Measurements from ENCODE around the gene CLCN2.

The CLCN2 gene

DNA sequence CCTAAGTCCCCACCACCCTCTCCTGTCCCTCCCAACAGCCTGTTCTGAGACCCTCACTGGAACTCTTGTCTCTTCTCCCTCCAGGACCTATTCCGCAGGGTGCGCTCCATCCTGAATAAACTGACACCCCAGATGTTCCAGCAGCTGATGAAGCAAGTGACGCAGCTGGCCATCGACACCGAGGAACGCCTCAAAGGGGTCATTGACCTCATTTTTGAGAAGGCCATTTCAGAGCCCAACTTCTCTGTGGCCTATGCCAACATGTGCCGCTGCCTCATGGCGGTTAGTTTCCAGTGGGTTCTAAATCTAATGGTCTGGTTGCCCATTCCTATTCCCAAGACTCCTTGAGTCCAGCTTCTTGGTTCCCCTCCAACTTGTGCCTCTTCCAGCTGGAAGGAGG, 37.7 kb downstream of the CLCN2 start:
- Mint-ChIP-seq H3K27me3 (ENCODE audit: low read depth, poor library complexity) (peaks cover 3% of the 10 kb centered on the region), H3K36me3 (ENCODE audit: low read depth) (peaks cover 93% of the 10 kb centered on the region), H3K9me3 (no peaks in the 10 kb centered on the region), H3K4me3 (no peak overlapping the region), H3K27ac (peak overlapping the region; percentile 39), H3K4me1 (peaks cover 4% of the 10 kb centered on the region)
- DNase-seq, result no peak
- TF ChIP-seq, protein P1, sequence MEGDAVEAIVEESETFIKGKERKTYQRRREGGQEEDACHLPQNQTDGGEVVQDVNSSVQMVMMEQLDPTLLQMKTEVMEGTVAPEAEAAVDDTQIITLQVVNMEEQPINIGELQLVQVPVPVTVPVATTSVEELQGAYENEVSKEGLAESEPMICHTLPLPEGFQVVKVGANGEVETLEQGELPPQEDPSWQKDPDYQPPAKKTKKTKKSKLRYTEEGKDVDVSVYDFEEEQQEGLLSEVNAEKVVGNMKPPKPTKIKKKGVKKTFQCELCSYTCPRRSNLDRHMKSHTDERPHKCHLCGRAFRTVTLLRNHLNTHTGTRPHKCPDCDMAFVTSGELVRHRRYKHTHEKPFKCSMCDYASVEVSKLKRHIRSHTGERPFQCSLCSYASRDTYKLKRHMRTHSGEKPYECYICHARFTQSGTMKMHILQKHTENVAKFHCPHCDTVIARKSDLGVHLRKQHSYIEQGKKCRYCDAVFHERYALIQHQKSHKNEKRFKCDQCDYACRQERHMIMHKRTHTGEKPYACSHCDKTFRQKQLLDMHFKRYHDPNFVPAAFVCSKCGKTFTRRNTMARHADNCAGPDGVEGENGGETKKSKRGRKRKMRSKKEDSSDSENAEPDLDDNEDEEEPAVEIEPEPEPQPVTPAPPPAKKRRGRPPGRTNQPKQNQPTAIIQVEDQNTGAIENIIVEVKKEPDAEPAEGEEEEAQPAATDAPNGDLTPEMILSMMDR (IDR thresholded peaks at IDR 0.05), result no peak

DNA sequence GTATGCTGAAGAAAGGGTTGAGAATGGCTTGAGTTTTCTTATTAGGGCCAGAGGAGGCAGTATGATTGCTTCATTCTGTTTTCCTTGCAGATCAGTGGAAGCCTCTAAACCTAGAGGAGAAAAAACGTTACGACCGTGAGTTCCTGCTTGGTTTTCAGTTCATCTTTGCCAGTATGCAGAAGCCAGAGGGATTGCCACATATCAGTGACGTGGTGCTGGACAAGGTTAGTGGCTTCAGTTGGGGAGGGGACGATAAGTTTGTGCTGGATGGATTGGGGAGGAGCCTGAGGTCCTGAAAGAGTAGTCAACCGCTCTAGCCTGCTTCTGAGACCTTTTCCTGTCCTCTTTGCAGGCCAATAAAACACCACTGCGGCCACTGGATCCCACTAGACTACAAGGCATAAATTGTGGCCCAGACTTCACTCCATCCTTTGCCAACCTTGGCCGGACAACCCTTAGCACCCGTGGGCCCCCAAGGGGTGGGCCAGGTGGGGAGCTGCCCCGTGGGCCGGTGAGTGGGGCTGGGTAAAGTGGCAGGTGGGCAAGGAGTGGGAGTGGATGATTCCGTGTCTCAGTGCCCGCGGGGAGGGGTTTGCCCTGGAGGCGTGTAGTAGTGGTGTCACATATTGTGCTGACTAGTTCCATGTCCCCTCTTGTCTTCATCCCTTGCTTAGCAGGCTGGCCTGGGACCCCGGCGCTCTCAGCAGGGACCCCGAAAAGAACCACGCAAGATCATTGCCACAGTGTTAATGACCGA, 38.5 kb downstream of the CLCN2 start:
- Mint-ChIP-seq H3K4me1 (peaks cover 7% of the 10 kb centered on the region), H3K27ac (no peak overlapping the region), H3K27me3 (ENCODE audit: low read depth, poor library complexity) (peaks cover 3% of the 10 kb centered on the region), H3K9me3 (no peaks in the 10 kb centered on the region), H3K36me3 (ENCODE audit: low read depth) (peaks cover 89% of the 10 kb centered on the region), H3K4me3 (no peak overlapping the region)
- DNase-seq, result no peak
- TF ChIP-seq, protein P1 (IDR thresholded peaks at IDR 0.05), result no peak

DNA sequence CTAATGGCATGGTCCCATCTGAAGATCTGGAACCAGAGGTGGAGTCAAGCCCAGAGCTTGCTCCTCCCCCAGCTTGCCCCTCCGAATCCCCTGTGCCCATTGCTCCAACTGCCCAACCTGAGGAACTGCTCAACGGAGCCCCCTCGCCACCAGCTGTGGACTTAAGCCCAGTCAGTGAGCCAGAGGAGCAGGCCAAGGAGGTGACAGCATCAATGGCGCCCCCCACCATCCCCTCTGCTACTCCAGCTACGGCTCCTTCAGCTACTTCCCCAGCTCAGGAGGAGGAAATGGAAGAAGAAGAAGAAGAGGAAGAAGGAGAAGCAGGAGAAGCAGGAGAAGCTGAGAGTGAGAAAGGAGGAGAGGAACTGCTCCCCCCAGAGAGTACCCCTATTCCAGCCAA, 39.7 kb downstream of the CLCN2 start:
- TF ChIP-seq, protein P1 (IDR thresholded peaks at IDR 0.05), result no peak
- no peaks in the 10 kb centered on the region for H3K9me3 Mint-ChIP-seq
- no peak for DNase-seq
- H3K4me3 Mint-ChIP-seq, result no peak overlapping the region
- peaks cover 86% of the 10 kb centered on the region for H3K36me3 Mint-ChIP-seq (ENCODE audit: low read depth)
- no peak overlapping the region for H3K27ac Mint-ChIP-seq
- peaks cover 19% of the 10 kb centered on the region for H3K4me1 Mint-ChIP-seq
- H3K27me3 Mint-ChIP-seq (ENCODE audit: low read depth, poor library complexity), result peaks cover 3% of the 10 kb centered on the region

DNA sequence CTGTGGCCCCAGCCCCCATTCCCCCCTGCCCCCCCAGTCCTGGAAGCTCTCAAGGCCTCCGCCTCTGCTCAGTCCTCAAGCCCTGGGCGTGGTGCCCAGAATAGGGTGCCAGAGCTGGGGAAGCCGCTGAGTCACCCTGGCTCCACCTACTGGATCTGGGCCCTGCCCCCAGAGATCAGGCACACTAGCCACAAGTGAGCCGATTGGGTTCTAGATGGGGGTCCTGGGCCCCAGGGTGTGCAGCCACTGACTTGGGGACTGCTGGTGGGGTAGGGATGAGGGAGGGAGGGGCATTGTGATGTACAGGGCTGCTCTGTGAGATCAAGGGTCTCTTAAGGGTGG, 41.3 kb downstream of the CLCN2 start:
- Mint-ChIP-seq H3K27ac (no peak overlapping the region), H3K36me3 (ENCODE audit: low read depth) (peaks cover 73% of the 10 kb centered on the region), H3K4me3 (no peak overlapping the region), H3K27me3 (ENCODE audit: low read depth, poor library complexity) (no peaks in the 10 kb centered on the region), H3K9me3 (no peaks in the 10 kb centered on the region), H3K4me1 (peaks cover 29% of the 10 kb centered on the region)
- no peak for DNase-seq
- TF ChIP-seq, protein P1 (IDR thresholded peaks at IDR 0.05), result no peak

DNA sequence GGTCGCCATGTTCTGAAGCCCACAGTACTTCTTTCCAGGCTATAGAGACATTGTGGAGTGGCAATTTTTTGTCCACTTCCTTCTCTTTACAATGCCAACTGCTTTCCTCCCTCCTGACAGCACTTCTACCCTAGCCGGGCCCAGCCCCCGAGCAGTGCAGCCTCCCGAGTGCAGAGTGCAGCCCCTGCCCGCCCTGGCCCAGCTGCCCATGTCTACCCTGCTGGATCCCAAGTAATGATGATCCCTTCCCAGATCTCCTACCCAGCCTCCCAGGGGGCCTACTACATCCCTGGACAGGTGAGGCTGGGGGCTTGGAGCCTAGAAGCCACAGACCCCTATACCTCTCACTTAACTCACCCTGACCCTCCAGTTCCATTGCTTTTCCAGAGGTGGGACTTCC, 44.2 kb downstream of the CLCN2 start:
- DNase-seq, result no peak
- Mint-ChIP-seq H3K4me3 (peak overlapping the region; percentile 85), H3K27me3 (ENCODE audit: low read depth, poor library complexity) (peaks cover 3% of the 10 kb centered on the region), H3K4me1 (peaks cover 29% of the 10 kb centered on the region), H3K36me3 (ENCODE audit: low read depth) (peaks cover 45% of the 10 kb centered on the region), H3K27ac (peak overlapping the region; percentile 66), H3K9me3 (no peaks in the 10 kb centered on the region)
- TF ChIP-seq, protein P1 (IDR thresholded peaks at IDR 0.05), result no peak

DNA sequence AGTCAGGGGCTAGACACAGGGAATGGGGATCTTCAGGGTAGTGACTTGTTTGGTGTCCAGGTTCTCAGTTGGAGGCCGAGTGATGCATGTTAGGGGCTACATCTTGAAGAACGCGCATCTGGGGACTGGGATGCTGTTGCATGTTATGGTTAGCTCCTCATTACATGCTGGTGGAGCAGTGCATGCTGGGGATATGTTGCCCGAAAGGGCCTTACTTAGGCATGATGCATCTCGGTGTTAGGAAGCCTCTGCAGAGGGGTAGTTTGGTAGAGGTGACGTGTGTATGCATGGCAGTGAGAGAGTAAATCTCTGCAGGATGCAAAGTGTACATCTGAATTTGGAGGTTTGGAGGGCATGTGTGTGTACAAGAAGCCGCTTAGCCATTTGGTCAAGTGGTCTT, 44.6 kb downstream of the CLCN2 start:
- TF ChIP-seq, protein P1 (IDR thresholded peaks at IDR 0.05), result no peak
- Mint-ChIP-seq H3K27ac (peak overlapping the region; percentile 94), H3K9me3 (no peaks in the 10 kb centered on the region), H3K4me3 (peak overlapping the region; percentile 85), H3K36me3 (ENCODE audit: low read depth) (peaks cover 41% of the 10 kb centered on the region), H3K4me1 (peaks cover 29% of the 10 kb centered on the region), H3K27me3 (ENCODE audit: low read depth, poor library complexity) (peaks cover 3% of the 10 kb centered on the region)
- DNase-seq, result no peak

Measured in nephron progenitor cell (in vitro differentiated cells).